A549 (cell line): ENCODE measurements around the gene FSTL5. TPM values are rescaled to one million over a fixed set of nuclear protein-coding genes. Genes with fewer than 3 reads are reported as not detected.

Experiments
- ATAC-seq, 2 experiments: fragments of 200-7000 bp in 1 of 2; fragments of >200 bp in 1 of 2; cut with Nextera tagmentation in 1 of 2; cut with Tn5 transposase in 1 of 2; 3 replicates each; pipeline versions ENCODE4 v1.8.0 to v1.9.1; 2018 to 2020; ENCODE audit warnings: mild to moderate bottlenecking in 1 of 2, moderate library complexity in 1 of 2
- CTCF ChIA-PET: fragments of 300-600 bp; sonication (Branson Sonifier 250); formaldehyde crosslinking; extraction: SDS; loops from one replicate; lab custom pipeline; 2021; ENCODE audit warnings: antibody characterized with exemption, inconsistent platforms; lab: Yijun Ruan, JAX
- POLR2A ChIA-PET: fragments of 350-600 bp; formaldehyde crosslinking; extraction: SDS; loops from one replicate; lab custom pipeline; 2021; ENCODE audit warnings: antibody characterized with exemption, inconsistent platforms; lab: Yijun Ruan, JAX
- DNase-seq, 2 experiments: peaks; one replicate each; pipeline versions ENCODE4 v3.0.0 to v3.0.0-alpha.2; 2011 to 2016; ENCODE audit warnings: low read depth in 1 of 2, low spot score in 1 of 2
- FAIRE-seq: peaks from 2 replicates; lab custom pipeline; 2011; peaks lifted over from hg19 to GRCh38; lab: Jason Lieb, UNC
- H3K27ac ChIP-seq, 2 experiments: fragments of >200 bp; sonication (Bioruptor Twin); formaldehyde crosslinking; 3 replicates each; pipeline ENCODE4 v1.5.1; 2016 to 2017
- H3K4me1 ChIP-seq: fragments of >200 bp; sonication (Bioruptor Twin); formaldehyde crosslinking; 3 replicates; pipeline ENCODE4 v1.6.1; 2016
- H3K4me2 ChIP-seq: fragments of >200 bp; sonication (Bioruptor Twin); formaldehyde crosslinking; 3 replicates; pipeline ENCODE4 v1.6.1; 2016
- H3K4me3 ChIP-seq: fragments of >200 bp; sonication (Bioruptor Twin); formaldehyde crosslinking; 3 replicates; pipeline ENCODE4 v1.5.1; 2016
- H3K9me3 ChIP-seq: fragments of >200 bp; sonication (Bioruptor Twin); formaldehyde crosslinking; 3 replicates; pipeline ENCODE4 v1.6.1; 2016
- ATOH8 ChIP-seq: fragments of 250-450 bp; sonication (Bioruptor Pico); IDR thresholded peaks from 2 replicates; pipeline ENCODE4 v1.5.0; 2020; ENCODE audit warnings: low read depth, mild to moderate bottlenecking, moderate library complexity
- BHLHE40 ChIP-seq: IDR thresholded peaks from 2 replicates; pipeline ENCODE4 v1.6.1; 2012; ENCODE audit warnings: low read depth, low read length, inconsistent platforms
- CBX2 ChIP-seq: fragments of 200-600 bp; sonication (generic); IDR thresholded peaks from 2 replicates; pipeline ENCODE4 v1.6.1; 2016; ENCODE audit warnings: low read depth, mild to moderate bottlenecking, borderline replicate concordance
- CEBPB ChIP-seq, 2 experiments: fragments of >200 bp in 1 of 2; sonication (Bioruptor Twin) in 1 of 2; formaldehyde crosslinking in 1 of 2; IDR thresholded peaks; 2 replicates each; pipeline ENCODE4 v1.6.1; 2012 to 2016
- EHMT2 ChIP-seq: fragments of 200-600 bp; sonication (generic); IDR thresholded peaks from 2 replicates; pipeline ENCODE4 v1.6.1; 2016; ENCODE audit warnings: antibody characterized with exemption, low read depth, mild to moderate bottlenecking, moderate library complexity
- ELK1 ChIP-seq: fragments of 150-350 bp; IDR thresholded peaks from 2 replicates; pipeline ENCODE4 v1.6.1; 2014; ENCODE audit warnings: low read depth, mild to moderate bottlenecking, low read length
- EP300 ChIP-seq, 2 experiments: fragments of >200 bp; sonication (Bioruptor Twin); formaldehyde crosslinking; IDR thresholded peaks; 2 replicates in 1 of 2; 3 replicates in 1 of 2; pipeline ENCODE4 v1.6.1; 2016 to 2017
- ESRRA ChIP-seq: fragments of 150-350 bp; IDR thresholded peaks from 2 replicates; pipeline ENCODE4 v1.6.1; 2014; ENCODE audit warnings: mild to moderate bottlenecking, low read length, borderline replicate concordance
- FOSB ChIP-seq: fragments of 250-450 bp; sonication (Bioruptor Pico); IDR thresholded peaks from 2 replicates; pipeline ENCODE4 v1.5.0; 2020; ENCODE audit warnings: mild to moderate bottlenecking, moderate library complexity
- FOSL2 ChIP-seq, 2 experiments: fragments of 450-650 bp in 1 of 2; fragments of >200 bp in 1 of 2; sonication (Bioruptor Twin) in 1 of 2; formaldehyde crosslinking; IDR thresholded peaks; 2 replicates each; pipeline versions ENCODE4 v1.5.0 to v1.6.1; 2016 to 2020; ENCODE audit warnings: mild to moderate bottlenecking in 1 of 2, moderate library complexity in 1 of 2
- GATA3 ChIP-seq: IDR thresholded peaks from 2 replicates; pipeline ENCODE4 v1.6.1; 2012; ENCODE audit warnings: borderline replicate concordance
- HDAC2 ChIP-seq: fragments of 200-600 bp; sonication (generic); IDR thresholded peaks from 2 replicates; pipeline ENCODE4 v1.6.1; 2016
- HES2 ChIP-seq: fragments of >200 bp; sonication (Bioruptor Twin); formaldehyde crosslinking; IDR thresholded peaks from 2 replicates; pipeline ENCODE4 v1.6.1; 2016
- HEYL ChIP-seq: fragments of 250-450 bp; sonication (Bioruptor Pico); IDR thresholded peaks from 2 replicates; pipeline ENCODE4 v1.8.0; 2021; ENCODE audit warnings: mild to moderate bottlenecking, moderate library complexity
- HMGXB4 ChIP-seq: fragments of 250-450 bp; sonication (Bioruptor Pico); IDR thresholded peaks from 2 replicates; pipeline ENCODE4 v1.5.0; 2021; ENCODE audit warnings: mild to moderate bottlenecking, moderate library complexity, borderline replicate concordance
- HOXA7 ChIP-seq: fragments of 250-450 bp; sonication (Bioruptor Pico); IDR thresholded peaks from 2 replicates; pipeline ENCODE4 v1.5.0; 2020; ENCODE audit warnings: mild to moderate bottlenecking, moderate library complexity
- HOXB13 ChIP-seq: fragments of 250-450 bp; sonication (Bioruptor Pico); IDR thresholded peaks from 2 replicates; pipeline ENCODE4 v1.5.0; 2020; ENCODE audit warnings: low read depth, mild to moderate bottlenecking, moderate library complexity
- JUNB ChIP-seq: fragments of >200 bp; sonication (Bioruptor Twin); formaldehyde crosslinking; IDR thresholded peaks from 2 replicates; pipeline ENCODE4 v1.6.1; 2016
- KDM1A ChIP-seq: fragments of 200-600 bp; sonication (generic); IDR thresholded peaks from 2 replicates; pipeline ENCODE4 v1.6.1; 2016; ENCODE audit warnings: low read depth, mild to moderate bottlenecking
- KDM5A ChIP-seq: fragments of 200-600 bp; sonication (generic); IDR thresholded peaks from 2 replicates; pipeline ENCODE4 v1.6.1; 2016; ENCODE audit warnings: antibody characterized with exemption, mild to moderate bottlenecking
- MAFK ChIP-seq: fragments of 450-650 bp; IDR thresholded peaks from 2 replicates; pipeline ENCODE4 v1.6.1; 2014; ENCODE audit not compliant: partially characterized antibody
- POLR2A ChIP-seq: IDR thresholded peaks from 2 replicates; pipeline ENCODE4 v1.6.1; 2012; ENCODE audit warnings: mild to moderate bottlenecking, low read length
- POLR2AphosphoS2 ChIP-seq: conservative IDR thresholded peaks from 2 replicates; pipeline ENCODE4 v1.6.1; 2012; ENCODE audit warnings: low read length, improper control_type of control experiment, inconsistent platforms
- RARB ChIP-seq: fragments of 250-450 bp; sonication (Bioruptor Pico); IDR thresholded peaks from 2 replicates; pipeline ENCODE4 v1.8.0; 2021; ENCODE audit warnings: mild to moderate bottlenecking, moderate library complexity
- RFX5 ChIP-seq: fragments of 450-650 bp; IDR thresholded peaks from 2 replicates; pipeline ENCODE4 v1.7.1; 2014; ENCODE audit warnings: antibody characterized with exemption, mild to moderate bottlenecking, moderate library complexity
- SMC3 ChIP-seq: fragments of >200 bp; sonication (Bioruptor Twin); formaldehyde crosslinking; IDR thresholded peaks from 3 replicates; pipeline ENCODE4 v1.6.1; 2018; ENCODE audit warnings: inconsistent platforms
- SREBF2 ChIP-seq: fragments of 450-650 bp; IDR thresholded peaks from 2 replicates; pipeline ENCODE4 v1.6.1; 2014; ENCODE audit warnings: mild to moderate bottlenecking, moderate library complexity
- ZC3H11A ChIP-seq: fragments of 450-650 bp; IDR thresholded peaks from 2 replicates; pipeline ENCODE4 v1.6.1; 2014; ENCODE audit warnings: antibody characterized with exemption, mild to moderate bottlenecking
- ZNF302 ChIP-seq: fragments of 250-450 bp; sonication (Bioruptor Pico); IDR thresholded peaks from 2 replicates; pipeline ENCODE4 v1.9.0; 2021; ENCODE audit warnings: inconsistent platforms, mild to moderate bottlenecking, moderate library complexity
- ZSCAN20 ChIP-seq: fragments of 250-450 bp; sonication (Bioruptor Pico); IDR thresholded peaks from 2 replicates; pipeline ENCODE4 v1.8.0; 2022; ENCODE audit warnings: mild to moderate bottlenecking, moderate library complexity
- WGBS: methylation state at CpG from one replicate; pipeline ENCODE4 v1.1.6; 2017; ENCODE audit errors: missing lambda C conversion rate; 5-methylcytosine and 5-hydroxymethylcytosine counted together
- polyA plus RNA-seq, 4 experiments: library from polyadenylated mRNA; depleted of rRNA in 3 of 4; stranded (reverse); fragments of >200 nt; fragmentation: RNase III in 1 of 4; extraction: RNeasy Plus Mini Kit Qiagen cat#74134 plus additional on column Dnase treatment in 1 of 4; gene quantifications; 2 replicates in 3 of 4; 3 replicates in 1 of 4; pipeline ENCODE4 v1.2.3, GENCODE V29; 2011 to 2017

The FSTL5 gene
- polyA plus RNA-seq, 2 of the 4 experiments (the other 2 are of a cell fraction) = 0.06 to 0.10 TPM

- no peak overlapping the region for H3K27ac ChIP-seq
- no peak for ATAC-seq
- H3K9me3 ChIP-seq = no peaks in the 10 kb centered on the region
- H3K4me3 ChIP-seq = no peak overlapping the region
- FAIRE-seq = no peak
- no peak for TF ChIP-seq SREBF2
- TF ChIP-seq ZC3H11A = no peak
- TF ChIP-seq SMC3 = no peak
- no peak for TF ChIP-seq POLR2A
- TF ChIP-seq KDM5A = no peak
- no peak for TF ChIP-seq JUNB
- TF ChIP-seq RFX5 = no peak
- TF ChIP-seq EP300 (IDR thresholded peaks at IDR 0.05) = no peak
- no peak for TF ChIP-seq ESRRA
- no peak for TF ChIP-seq KDM1A
- TF ChIP-seq ZNF302 = no peak
- no peak for TF ChIP-seq MAFK
- TF ChIP-seq HOXB13 (CRISPR knock-in tag) = no peak
- TF ChIP-seq FOSB (CRISPR knock-in tag) = no peak
- no peak for TF ChIP-seq CBX2
- no peak for DNase-seq
- ChIA-PET POLR2A (no interaction called here), CTCF (no interaction called here)
- no peak overlapping the region for H3K4me2 ChIP-seq
- no peaks in the 10 kb centered on the region for H3K4me1 ChIP-seq
Observed at GRCh38 chr4:161892951-161893350, 270.8 kb downstream of the FSTL5 start.

GRCh38 chr4:161883157-161883556, 280.6 kb downstream of the FSTL5 start:
- H3K9me3 ChIP-seq = no peaks in the 10 kb centered on the region
- ChIA-PET POLR2A (no interaction called here), CTCF (no interaction called here)
- 25% methylated on average over 4 of the region's 4 CpGs for WGBS
- no peak overlapping the region for H3K27ac ChIP-seq
- no peaks in the 10 kb centered on the region for H3K4me1 ChIP-seq
- DNase-seq = no peak
- TF ChIP-seq EHMT2 (no peak), RARB (no peak), POLR2A (no peak), SMC3 (no peak), HEYL (CRISPR knock-in tag) (no peak), ZNF302 (no peak), CEBPB (IDR thresholded peaks at IDR 0.05) (no peak), ATOH8 (CRISPR knock-in tag) (no peak), CBX2 (no peak), KDM1A (no peak)
- H3K4me2 ChIP-seq = no peak overlapping the region
- ATAC-seq = no peak
- H3K4me3 ChIP-seq = no peak overlapping the region
- FAIRE-seq = no peak

GRCh38 chr4:161881370-161881769, 282.4 kb downstream of the FSTL5 start:
- POLR2A ChIA-PET = no interaction called here
- 71% methylated on average over 4 of the region's 4 CpGs for WGBS
- FAIRE-seq = no peak
- H3K9me3 ChIP-seq = no peaks in the 10 kb centered on the region
- peak; percentile 30 for TF ChIP-seq MAFK
- no peak for TF ChIP-seq HES2
- TF ChIP-seq, all 56 proteins: peak for 1
- H3K27ac ChIP-seq = no peak overlapping the region
- no peak overlapping the region for H3K4me3 ChIP-seq
- DNase-seq (no peak), ATAC-seq (no peak)
- H3K4me1 ChIP-seq = no peaks in the 10 kb centered on the region
- no peak overlapping the region for H3K4me2 ChIP-seq
- CTCF ChIA-PET = no interaction called here

- H3K4me1 ChIP-seq = no peaks in the 10 kb centered on the region
- no peak for DNase-seq
- CTCF ChIA-PET = no interaction called here
- 65% methylated on average over 2 of the region's 2 CpGs for WGBS
- ATAC-seq = no peak
- no peak overlapping the region for H3K4me3 ChIP-seq
- POLR2A ChIA-PET = no interaction called here
- FAIRE-seq = no peak
- no peaks in the 10 kb centered on the region for H3K9me3 ChIP-seq
- H3K27ac ChIP-seq = no peak overlapping the region
- H3K4me2 ChIP-seq = no peak overlapping the region
- TF ChIP-seq GATA3 (no peak), FOSL2 (IDR thresholded peaks at IDR 0.05) (no peak), FOSL2 (CRISPR knock-in tag; IDR thresholded peaks at IDR 0.05) (no peak), HDAC2 (no peak), POLR2AphosphoS2 (no peak), KDM5A (no peak), HMGXB4 (CRISPR knock-in tag) (no peak), BHLHE40 (no peak), HOXB13 (CRISPR knock-in tag) (no peak), HES2 (no peak), HEYL (CRISPR knock-in tag) (no peak), MAFK (no peak), ELK1 (no peak), HOXA7 (CRISPR knock-in tag) (no peak), ZSCAN20 (CRISPR knock-in tag) (no peak), SREBF2 (no peak)
Observed at GRCh38 chr4:161869511-161869910, 294.3 kb downstream of the FSTL5 start.
